HG03442 (cell line): Measurements from ENCODE around the gene PIM2.

Experiments used
- ATAC-seq: cut with Tn5 transposase; IDR thresholded peaks from one replicate; pipeline ENCODE4 v1.9.1; 2021; ENCODE audit warnings: mild to moderate bottlenecking, moderate library complexity; ENCODE audit not compliant: unreplicated experiment

Gene PIM2

GRCh38 chrX:48918643-48919340 is at the start of gene PIM2:
TSS of gene PIM2 (minus strand) at chrX:48919024. CDS start at chrX:48918834, 190 bp downstream.
- ATAC-seq, result peak; percentile 70

- ATAC-seq, result no peak
Measured at GRCh38 chrX:48968377-48968776, 49.6 kb upstream of the PIM2 start.

GRCh38 chrX:48966796-48967579 is 48.2 kb upstream of the PIM2 start:
- no peak for ATAC-seq

GRCh38 chrX:48965959-48966358 is 47.1 kb upstream of the PIM2 start:
- no peak for ATAC-seq

GRCh38 chrX:48961585-48962091 is 42.8 kb upstream of the PIM2 start:
- ATAC-seq, result no peak

GRCh38 chrX:48960291-48960690 is 41.5 kb upstream of the PIM2 start:
- ATAC-seq, result no peak

- ATAC-seq, result no peak
Measured at GRCh38 chrX:48958635-48959094, 39.8 kb upstream of the PIM2 start.

GRCh38 chrX:48957827-48958634 is 39.2 kb upstream of the PIM2 start:
- peak; percentile 87 for ATAC-seq

- peak; percentile 42 for ATAC-seq
Measured at GRCh38 chrX:48957477-48957826, 38.6 kb upstream of the PIM2 start, which contains the start of gene OTUD5. TSS of gene OTUD5 (minus strand) at chrX:48957607. CDS start at chrX:48957570, 37 bp downstream.

GRCh38 chrX:48956728-48957414 is 38.0 kb upstream of the PIM2 start:
- ATAC-seq, result peak; percentile 1

- no peak for ATAC-seq
Measured at GRCh38 chrX:48948589-48948988, 29.8 kb upstream of the PIM2 start.

- ATAC-seq, result no peak
Measured at GRCh38 chrX:48945517-48946348, 26.9 kb upstream of the PIM2 start.

- no peak for ATAC-seq
Measured at GRCh38 chrX:48942895-48943294, 24.1 kb upstream of the PIM2 start.

- ATAC-seq, result no peak
Measured at GRCh38 chrX:48940404-48940955, 21.7 kb upstream of the PIM2 start.

GRCh38 chrX:48939524-48940228 is 20.9 kb upstream of the PIM2 start:
- ATAC-seq, result no peak

- ATAC-seq, result peak; percentile 44
Measured at GRCh38 chrX:48938721-48939425, 20.0 kb upstream of the PIM2 start.

- ATAC-seq, result peak; percentile 60
Measured at GRCh38 chrX:48937054-48937907, 18.5 kb upstream of the PIM2 start.
